ENCODE measurements around the gene PTBP1. TPM values are rescaled to one million over a fixed set of nuclear protein-coding genes. Genes with fewer than 3 reads are reported as not detected.

Gene PTBP1
- total RNA-seq, 1 donor from 2014 or later, result 386 TPM

DNA sequence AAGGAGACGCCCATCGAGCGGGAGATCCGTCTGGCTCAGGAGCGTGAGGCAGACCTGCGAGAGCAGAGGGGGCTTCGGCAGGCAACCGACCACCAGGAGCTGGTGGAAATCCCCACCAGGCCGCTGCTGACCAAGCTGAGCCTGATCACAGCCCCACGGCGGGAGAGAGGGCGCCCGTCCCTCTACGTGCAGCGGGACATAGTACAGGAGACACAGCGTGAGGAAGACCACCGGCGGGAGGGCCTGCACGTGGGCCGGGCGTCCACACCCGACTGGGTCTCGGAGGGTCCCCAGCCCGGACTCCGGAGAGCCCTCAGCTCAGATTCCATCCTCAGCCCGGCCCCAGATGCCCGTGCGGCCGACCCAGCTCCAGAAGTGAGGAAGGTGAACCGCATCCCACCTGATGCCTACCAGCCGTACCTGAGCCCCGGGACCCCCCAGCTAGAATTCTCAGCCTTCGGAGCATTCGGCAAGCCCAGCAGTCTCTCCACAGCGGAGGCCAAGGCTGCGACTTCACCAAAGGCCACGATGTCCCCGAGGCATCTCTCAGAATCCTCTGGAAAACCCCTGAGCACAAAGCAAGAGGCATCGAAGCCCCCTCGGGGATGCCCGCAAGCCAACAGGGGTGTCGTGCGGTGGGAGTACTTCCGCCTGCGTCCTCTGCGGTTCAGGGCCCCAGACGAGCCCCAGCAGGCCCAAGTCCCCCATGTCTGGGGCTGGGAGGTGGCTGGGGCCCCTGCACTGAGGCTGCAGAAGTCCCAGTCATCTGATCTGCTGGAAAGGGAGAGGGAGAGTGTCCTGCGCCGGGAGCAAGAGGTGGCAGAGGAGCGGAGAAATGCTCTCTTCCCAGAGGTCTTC is 39.2 kb upstream of the PTBP1 start:
- Histone ChIP-seq H3K4me3 (ENCODE audit: insufficient read depth, low read depth, low read length) (no peak overlapping the region), H3K9me3 (ENCODE audit: insufficient read depth, low read depth, low read length) (peaks cover 6% of the 10 kb centered on the region), H3K79me2 (ENCODE audit: insufficient read depth, low read length) (no peaks in the 10 kb centered on the region), H2AFZ (ENCODE audit: low read depth, low read length) (no peak overlapping the region), H3K4me2 (ENCODE audit: low read length) (no peak overlapping the region), H3K9ac (ENCODE audit: low read length) (no peak overlapping the region), H3K4me1 (ENCODE audit: insufficient read depth, low read length) (peaks cover 5% of the 10 kb centered on the region), H3K36me3 (ENCODE audit: insufficient read depth, low read length) (no peaks in the 10 kb centered on the region), H3K27ac (ENCODE audit: low read depth, low read length) (no peak overlapping the region), H3K27me3 (ENCODE audit: insufficient read depth, low read length) (no peaks in the 10 kb centered on the region), H4K20me1 (ENCODE audit: insufficient read depth, low read length) (no peaks in the 10 kb centered on the region)
- DNase-seq (ENCODE audit: low read depth) (no peak), FAIRE-seq (no peak)
- Mint-ChIP-seq H3K9me3 (ENCODE audit: unreplicated experiment) (peaks cover 20% of the 10 kb centered on the region), H3K4me3 (ENCODE audit: unreplicated experiment) (no peak overlapping the region), H3K27me3 (ENCODE audit: low read depth, unreplicated experiment) (peaks cover 6% of the 10 kb centered on the region), H3K36me3 (ENCODE audit: low read depth, unreplicated experiment) (peaks cover 4% of the 10 kb centered on the region), H3K4me1 (ENCODE audit: low read depth, unreplicated experiment) (peaks cover 1% of the 10 kb centered on the region), H3K27ac (ENCODE audit: unreplicated experiment) (no peak overlapping the region)
- TF ChIP-seq EZH2 (IDR thresholded peaks at IDR 0.05; ENCODE audit: insufficient read depth, low read length), result no peak
- TF ChIP-seq, protein P1, sequence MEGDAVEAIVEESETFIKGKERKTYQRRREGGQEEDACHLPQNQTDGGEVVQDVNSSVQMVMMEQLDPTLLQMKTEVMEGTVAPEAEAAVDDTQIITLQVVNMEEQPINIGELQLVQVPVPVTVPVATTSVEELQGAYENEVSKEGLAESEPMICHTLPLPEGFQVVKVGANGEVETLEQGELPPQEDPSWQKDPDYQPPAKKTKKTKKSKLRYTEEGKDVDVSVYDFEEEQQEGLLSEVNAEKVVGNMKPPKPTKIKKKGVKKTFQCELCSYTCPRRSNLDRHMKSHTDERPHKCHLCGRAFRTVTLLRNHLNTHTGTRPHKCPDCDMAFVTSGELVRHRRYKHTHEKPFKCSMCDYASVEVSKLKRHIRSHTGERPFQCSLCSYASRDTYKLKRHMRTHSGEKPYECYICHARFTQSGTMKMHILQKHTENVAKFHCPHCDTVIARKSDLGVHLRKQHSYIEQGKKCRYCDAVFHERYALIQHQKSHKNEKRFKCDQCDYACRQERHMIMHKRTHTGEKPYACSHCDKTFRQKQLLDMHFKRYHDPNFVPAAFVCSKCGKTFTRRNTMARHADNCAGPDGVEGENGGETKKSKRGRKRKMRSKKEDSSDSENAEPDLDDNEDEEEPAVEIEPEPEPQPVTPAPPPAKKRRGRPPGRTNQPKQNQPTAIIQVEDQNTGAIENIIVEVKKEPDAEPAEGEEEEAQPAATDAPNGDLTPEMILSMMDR (IDR thresholded peaks at IDR 0.05; ENCODE audit: insufficient read depth, low read depth, low read length), result no peak

DNA sequence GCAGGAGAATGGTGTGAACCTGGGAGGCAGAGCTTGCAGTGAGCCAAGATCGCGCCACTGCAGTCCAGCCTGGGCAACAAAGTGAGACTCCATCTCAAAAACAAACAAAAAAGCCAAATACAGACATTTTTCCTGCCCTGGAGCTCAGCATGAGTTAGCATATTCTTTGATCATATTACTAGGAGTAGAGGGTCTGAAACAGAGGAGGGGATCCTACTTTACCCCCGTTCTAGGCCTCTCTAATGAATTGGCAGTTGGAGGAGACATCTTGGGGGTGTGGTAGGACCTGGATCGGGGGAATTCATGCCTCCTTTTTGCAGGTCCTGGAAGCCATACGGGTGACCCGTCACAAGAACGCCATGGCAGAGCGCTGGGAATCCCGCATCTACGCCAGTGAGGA is 34.1 kb upstream of the PTBP1 start:
- Mint-ChIP-seq H3K27me3 (ENCODE audit: low read depth, unreplicated experiment) (peaks cover 6% of the 10 kb centered on the region), H3K4me1 (ENCODE audit: low read depth, unreplicated experiment) (no peaks in the 10 kb centered on the region), H3K4me3 (ENCODE audit: unreplicated experiment) (no peak overlapping the region), H3K27ac (ENCODE audit: unreplicated experiment) (no peak overlapping the region), H3K36me3 (ENCODE audit: low read depth, unreplicated experiment) (peaks cover 2% of the 10 kb centered on the region), H3K9me3 (ENCODE audit: unreplicated experiment) (peaks cover 7% of the 10 kb centered on the region)
- Histone ChIP-seq H3K4me3 (ENCODE audit: insufficient read depth, low read depth, low read length) (no peak overlapping the region), H3K9ac (ENCODE audit: low read length) (no peak overlapping the region), H3K4me1 (ENCODE audit: insufficient read depth, low read length) (no peaks in the 10 kb centered on the region), H3K27ac (ENCODE audit: low read depth, low read length) (no peak overlapping the region), H3K36me3 (ENCODE audit: insufficient read depth, low read length) (no peaks in the 10 kb centered on the region), H3K9me3 (ENCODE audit: insufficient read depth, low read depth, low read length) (peaks cover 5% of the 10 kb centered on the region), H2AFZ (ENCODE audit: low read depth, low read length) (no peak overlapping the region), H3K4me2 (ENCODE audit: low read length) (no peak overlapping the region), H4K20me1 (ENCODE audit: insufficient read depth, low read length) (no peaks in the 10 kb centered on the region), H3K27me3 (ENCODE audit: insufficient read depth, low read length) (no peaks in the 10 kb centered on the region), H3K79me2 (ENCODE audit: insufficient read depth, low read length) (no peaks in the 10 kb centered on the region)
- DNase-seq (ENCODE audit: low read depth), result no peak
- FAIRE-seq, result no peak
- TF ChIP-seq, protein P1 (IDR thresholded peaks at IDR 0.05; ENCODE audit: insufficient read depth, low read depth, low read length), result no peak
- no peak for TF ChIP-seq EZH2 (IDR thresholded peaks at IDR 0.05; ENCODE audit: insufficient read depth, low read length)

DNA sequence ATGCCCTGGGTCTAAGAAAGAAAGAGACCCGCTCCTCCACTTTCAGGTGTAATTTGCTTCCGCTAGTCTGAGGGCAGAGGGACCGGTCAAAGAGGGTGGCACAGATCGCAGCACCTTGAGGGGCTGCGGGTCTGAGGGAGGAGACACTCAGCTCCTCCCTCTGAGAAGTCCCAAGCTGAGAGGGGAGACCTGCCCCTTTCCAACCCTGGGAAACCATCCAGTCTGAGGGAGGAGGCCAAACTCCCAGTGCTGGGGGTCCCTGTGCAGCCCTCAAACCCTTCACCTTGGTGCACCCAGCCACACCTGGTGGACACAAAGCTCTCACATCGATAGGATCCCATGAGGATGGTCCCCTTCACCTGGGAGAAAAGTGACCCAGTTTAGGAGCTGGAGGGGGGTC is 33.4 kb upstream of the PTBP1 start:
- no peak overlapping the region for H3K4me3 ChIP-seq (ENCODE audit: insufficient read depth, low read depth, low read length)
- H3K9me3 ChIP-seq (ENCODE audit: insufficient read depth, low read depth, low read length), result no peaks in the 10 kb centered on the region
- no peaks in the 10 kb centered on the region for H4K20me1 ChIP-seq (ENCODE audit: insufficient read depth, low read length)
- Mint-ChIP-seq H3K9me3 (ENCODE audit: unreplicated experiment) (peaks cover 5% of the 10 kb centered on the region), H3K27me3 (ENCODE audit: low read depth, unreplicated experiment) (peaks cover 6% of the 10 kb centered on the region), H3K4me1 (ENCODE audit: low read depth, unreplicated experiment) (peaks cover 5% of the 10 kb centered on the region), H3K27ac (ENCODE audit: unreplicated experiment) (no peak overlapping the region), H3K36me3 (ENCODE audit: low read depth, unreplicated experiment) (no peaks in the 10 kb centered on the region), H3K4me3 (ENCODE audit: unreplicated experiment) (no peak overlapping the region)
- H3K27ac ChIP-seq (ENCODE audit: low read depth, low read length), result no peak overlapping the region
- no peaks in the 10 kb centered on the region for H3K79me2 ChIP-seq (ENCODE audit: insufficient read depth, low read length)
- no peaks in the 10 kb centered on the region for H3K36me3 ChIP-seq (ENCODE audit: insufficient read depth, low read length)
- no peak overlapping the region for H2AFZ ChIP-seq (ENCODE audit: low read depth, low read length)
- DNase-seq (ENCODE audit: low read depth) (no peak), FAIRE-seq (no peak)
- TF ChIP-seq EZH2 (IDR thresholded peaks at IDR 0.05; ENCODE audit: insufficient read depth, low read length), result no peak
- TF ChIP-seq, protein P1 (IDR thresholded peaks at IDR 0.05; ENCODE audit: insufficient read depth, low read depth, low read length), result no peak
- no peak overlapping the region for H3K4me2 ChIP-seq (ENCODE audit: low read length)
- H3K4me1 ChIP-seq (ENCODE audit: insufficient read depth, low read length), result peaks cover 5% of the 10 kb centered on the region
- no peak overlapping the region for H3K9ac ChIP-seq (ENCODE audit: low read length)
- no peaks in the 10 kb centered on the region for H3K27me3 ChIP-seq (ENCODE audit: insufficient read depth, low read length)

All from astrocyte (in vitro differentiated cells and primary cell).